Endodermal cell (in vitro differentiated cells): ENCODE results near the gene CYP2F1. TPM values are rescaled to one million over a fixed set of nuclear protein-coding genes. Genes with fewer than 3 reads are reported as not detected.

Experiments
- DNase-seq: peaks from one replicate; pipeline ENCODE4 v3.0.0-alpha.2; 2017
- H3K27ac ChIP-seq: 2 replicates; pipeline ENCODE4 v1.5.1; 2013; ENCODE audit warnings: mild to moderate bottlenecking, low read depth, low read length, moderate library complexity
- H3K27me3 ChIP-seq: 2 replicates; pipeline ENCODE4 v1.6.1; 2013; ENCODE audit warnings: mild to moderate bottlenecking, low read length, moderate library complexity; ENCODE audit not compliant: insufficient read depth, control insufficient read depth, poor library complexity, severe bottlenecking
- H3K36me3 ChIP-seq: 2 replicates; pipeline ENCODE4 v1.7.0; 2013; ENCODE audit warnings: mild to moderate bottlenecking, low read length, moderate library complexity; ENCODE audit not compliant: control insufficient read depth, insufficient read depth
- H3K4me1 ChIP-seq: one replicate; pipeline ENCODE4 v1.7.0; 2013; ENCODE audit warnings: low read length; ENCODE audit not compliant: control insufficient read depth, insufficient read depth
- H3K4me3 ChIP-seq: 2 replicates; pipeline ENCODE4 v1.5.1; 2013; ENCODE audit warnings: mild to moderate bottlenecking, low read length, moderate library complexity
- H3K9ac ChIP-seq: 2 replicates; pipeline ENCODE4 v1.6.1; 2013; ENCODE audit warnings: mild to moderate bottlenecking, low read length, moderate library complexity; ENCODE audit not compliant: poor library complexity, severe bottlenecking; ENCODE audit errors: extremely low read depth
- H3K9me3 ChIP-seq: 2 replicates; pipeline ENCODE4 v1.6.1; 2013; ENCODE audit warnings: mild to moderate bottlenecking, low read length, moderate library complexity; ENCODE audit not compliant: control insufficient read depth
- H3K27ac Mint-ChIP-seq: 2 replicates; pipeline ENCODE4 v1.8.0; 2020; ENCODE audit warnings: mixed read lengths
- H3K27me3 Mint-ChIP-seq: 2 replicates; pipeline ENCODE4 v1.8.0; 2021; ENCODE audit warnings: mild to moderate bottlenecking, mixed read lengths; ENCODE audit not compliant: insufficient read depth
- H3K36me3 Mint-ChIP-seq: 2 replicates; pipeline ENCODE4 v1.8.0; 2020; ENCODE audit warnings: low read depth, mixed read lengths
- H3K4me1 Mint-ChIP-seq: 2 replicates; pipeline ENCODE4 v1.8.0; 2020; ENCODE audit warnings: mixed read lengths
- H3K4me3 Mint-ChIP-seq: 2 replicates; pipeline ENCODE4 v1.8.0; 2020; ENCODE audit warnings: mild to moderate bottlenecking, moderate library complexity, mixed read lengths
- H3K9me3 Mint-ChIP-seq: 2 replicates; pipeline ENCODE4 v1.8.0; 2020; ENCODE audit warnings: mild to moderate bottlenecking, mixed read lengths
- CTCF ChIP-seq: fragments of 200-600 bp; sonication (generic); conservative IDR thresholded peaks from 2 replicates; pipeline ENCODE4 v1.5.0; 2021; ENCODE audit warnings: antibody characterized with exemption, mild to moderate bottlenecking
- WGBS, 2 experiments: methylation state at CpG; one replicate each; pipeline versions ENCODE4 v1.1.5 to v1.1.7; 2013; ENCODE audit warnings: missing lambda C conversion rate in 2 of 2, mixed read lengths in 1 of 2; ENCODE audit not compliant: insufficient coverage in 1 of 2, insufficient read length in 1 of 2; 5-methylcytosine and 5-hydroxymethylcytosine counted together
- long read RNA-seq, 4 experiments: library from polyadenylated mRNA in 2 of 4; library from RNA in 1 of 4; library from capped mRNA in 1 of 4; stranded (forward) in 3 of 4; unstranded in 1 of 4; transcript quantifications; one replicate each; pipeline ENCODE4 v2.0.0, GENCODE V29; 2020 to 2021; ENCODE audit warnings: inconsistent platforms in 1 of 4
- polyA plus RNA-seq, 2 experiments: library from polyadenylated mRNA; stranded (reverse); fragments of 50-300 nt; gene quantifications; one replicate each; pipeline ENCODE4 v1.2.3, GENCODE V29; 2013
- total RNA-seq, 2 donors: library from RNA; stranded (reverse); fragmentation: NEBNext Ultra II Directional in 1 of 2; extraction: Animal tissue kit (Norgen Biotek cat#: 25700) in 1 of 2; gene quantifications; 2 replicates in 1 of 2; 3 replicates in 1 of 2; pipeline ENCODE4 v1.2.1, GENCODE V29; 2021

CYP2F1 gene
- not detected for total RNA-seq
- not detected for polyA plus RNA-seq (2013, experiment 1 of 2)
- not detected for polyA plus RNA-seq (2013, experiment 2 of 2)
- long read RNA-seq, experiment 1 = 0 reads
- long read RNA-seq, experiment 2 = 0 reads
- long read RNA-seq, experiment 3 = 0 reads
- long read RNA-seq, experiment 4 = 0 reads

GRCh38 chr19:41114132-41114531, at the start of gene CYP2F1:
TSS of gene CYP2F1 (plus strand) at chr19:41114432. CDS start at chr19:41116189, 1,757 bp downstream.
- WGBS, 2 experiments = 80 to 81% methylated on average over 2 to 6 of the region's 7 CpGs
- H3K4me1 ChIP-seq = no peaks in the 10 kb centered on the region

GRCh38 chr19:41064974-41065569, 49.2 kb upstream of the CYP2F1 start:
- TF ChIP-seq CTCF = no peak
- H3K4me1 Mint-ChIP-seq = no peaks in the 10 kb centered on the region
- Histone ChIP-seq H3K27ac (no peak overlapping the region), H3K4me3 (no peak overlapping the region), H3K9me3 (no peaks in the 10 kb centered on the region), H3K4me1 (no peaks in the 10 kb centered on the region), H3K9ac (no peak overlapping the region), H3K36me3 (no peaks in the 10 kb centered on the region), H3K27me3 (peaks cover 41% of the 10 kb centered on the region)
- H3K27ac Mint-ChIP-seq = no peak overlapping the region
- peaks cover 32% of the 10 kb centered on the region for H3K27me3 Mint-ChIP-seq
- 73 to 76% methylated on average over 6 to 7 of the region's 7 CpGs for WGBS, 2 experiments
- H3K4me3 Mint-ChIP-seq = no peak overlapping the region
- H3K9me3 Mint-ChIP-seq = no peaks in the 10 kb centered on the region
- no peaks in the 10 kb centered on the region for H3K36me3 Mint-ChIP-seq
- DNase-seq = peak; percentile 63

More at GRCh38 chr19:41114132-41114531, at the start of gene CYP2F1:
- no peak for TF ChIP-seq CTCF
- H3K9me3 Mint-ChIP-seq = peaks cover 27% of the 10 kb centered on the region
- Histone ChIP-seq H3K27ac (no peak within 1 kb of the TSS), H3K9ac (no peak within 1 kb of the TSS), H3K27me3 (no peaks in the 10 kb centered on the region), H3K4me3 (no peak within 1 kb of the TSS), H3K36me3 (no peaks in the 10 kb centered on the region), H3K9me3 (peaks cover 18% of the 10 kb centered on the region)
- no peaks in the 10 kb centered on the region for H3K36me3 Mint-ChIP-seq
- no peak within 1 kb of the TSS for H3K27ac Mint-ChIP-seq
- no peak within 1 kb of the TSS for H3K4me3 Mint-ChIP-seq
- peaks cover 37% of the 10 kb centered on the region for H3K27me3 Mint-ChIP-seq
- no peaks in the 10 kb centered on the region for H3K4me1 Mint-ChIP-seq
- no peak for DNase-seq

GRCh38 chr19:41076286-41076685, 37.9 kb upstream of the CYP2F1 start:
- no peak overlapping the region for H3K4me3 Mint-ChIP-seq
- peaks cover 7% of the 10 kb centered on the region for H3K9me3 Mint-ChIP-seq
- peaks cover 2% of the 10 kb centered on the region for H3K36me3 Mint-ChIP-seq
- no peaks in the 10 kb centered on the region for H3K4me1 Mint-ChIP-seq
- Histone ChIP-seq H3K4me3 (no peak overlapping the region), H3K27ac (no peak overlapping the region), H3K4me1 (no peaks in the 10 kb centered on the region), H3K9me3 (peaks cover 8% of the 10 kb centered on the region), H3K9ac (no peak overlapping the region), H3K36me3 (no peaks in the 10 kb centered on the region), H3K27me3 (peaks cover 14% of the 10 kb centered on the region)
- DNase-seq = no peak
- 95 to 98% methylated on average over 3 of the region's 3 CpGs for WGBS, 2 experiments
- H3K27me3 Mint-ChIP-seq = peaks cover 89% of the 10 kb centered on the region
- no peak for TF ChIP-seq CTCF
- no peak overlapping the region for H3K27ac Mint-ChIP-seq
